ENCODE measurements around the gene IDH3G.

Gene IDH3G

DNA sequence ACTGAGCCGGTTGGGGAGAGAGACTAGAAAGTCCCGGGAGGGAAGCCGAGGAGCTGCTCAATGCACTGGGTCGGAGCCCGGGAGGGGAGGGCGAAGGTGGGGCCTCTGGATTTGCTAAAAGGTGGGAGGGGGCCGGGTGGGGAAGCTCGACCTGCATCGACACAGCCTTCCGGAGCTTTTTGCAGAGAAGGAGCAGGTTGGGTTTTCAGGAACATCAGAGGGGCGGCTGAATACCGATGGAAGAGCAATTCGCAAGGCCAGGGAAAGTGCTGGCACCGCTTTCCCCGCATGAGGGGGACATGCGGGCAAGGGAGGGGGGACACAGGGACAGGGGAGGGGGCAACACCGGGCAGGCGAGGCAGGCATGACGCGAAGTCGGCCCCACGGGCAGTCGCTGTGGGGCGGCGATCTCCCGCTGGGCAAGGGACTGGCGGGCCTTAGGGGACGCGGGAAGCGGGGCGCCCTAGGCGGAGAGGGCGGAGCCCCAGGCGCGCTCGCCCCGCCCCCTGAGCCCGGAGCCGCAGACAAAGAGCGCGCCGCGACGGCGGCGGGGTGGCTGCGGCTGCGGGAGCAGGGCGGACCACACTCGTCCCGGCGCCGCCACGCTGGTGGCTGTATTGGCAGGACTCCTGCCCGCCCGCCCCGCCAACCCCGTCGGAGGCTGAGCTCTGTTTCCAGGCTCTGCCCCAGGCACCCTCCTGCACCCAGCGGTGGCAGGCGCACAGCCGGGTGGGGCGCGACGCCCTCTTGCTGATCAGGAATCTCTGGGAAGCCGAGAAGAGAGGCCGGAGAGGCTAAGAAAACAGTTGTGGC lies 24.6 kb upstream of the IDH3G start (continued):
- TF ChIP-seq MEIS1 (CRISPR knock-in tag; IDR thresholded peaks at IDR 0.05; ENCODE audit: borderline replicate concordance) (no peak), ZNF768 (tag by site-specific recombination; IDR thresholded peaks at IDR 0.05) (no peak), ZNF423 (tag by site-specific recombination; IDR thresholded peaks at IDR 0.05) (peak; percentile 73; the same call in 1 of the 2 replicates), ZNF707 (tag by site-specific recombination; IDR thresholded peaks at IDR 0.05) (no peak), ZNF157 (tag by site-specific recombination; IDR thresholded peaks at IDR 0.05) (no peak), ZNF530 (tag by site-specific recombination; IDR thresholded peaks at IDR 0.05; ENCODE audit: low read depth) (no peak), ZNF747 (tag by site-specific recombination; IDR thresholded peaks at IDR 0.05) (no peak), ZNF791 (tag by site-specific recombination; IDR thresholded peaks at IDR 0.05) (no peak), ZNF843 (tag by site-specific recombination; IDR thresholded peaks at IDR 0.05) (no peak), ZNF600 (tag by site-specific recombination; IDR thresholded peaks at IDR 0.05) (peak; percentile 50; the same call in 1 of the 2 replicates), FEZF1 (tag by site-specific recombination; IDR thresholded peaks at IDR 0.05) (no peak), GLI4 (tag by site-specific recombination; IDR thresholded peaks at IDR 0.05) (no peak), ZNF341 (tag by site-specific recombination; IDR thresholded peaks at IDR 0.05; ENCODE audit: low read depth) (peak; percentile 96), ZNF404 (tag by site-specific recombination; IDR thresholded peaks at IDR 0.05) (no peak), ZNF2 (tag by site-specific recombination; IDR thresholded peaks at IDR 0.05) (no peak), ZBTB20 (tag by site-specific recombination; IDR thresholded peaks at IDR 0.05) (peak; percentile 46), GLIS2 (tag by site-specific recombination; IDR thresholded peaks at IDR 0.05) (peak; percentile 79; the same call in 1 of the 2 replicates), ZNF501 (tag by site-specific recombination; IDR thresholded peaks at IDR 0.05) (no peak), SP2 (tag by site-specific recombination; IDR thresholded peaks at IDR 0.05) (peak; percentile 32; the same call in 1 of the 2 replicates), ZBTB48 (tag by site-specific recombination; IDR thresholded peaks at IDR 0.05) (peak; percentile 96), ZNF664 (tag by site-specific recombination; IDR thresholded peaks at IDR 0.05) (no peak), ZIC2 (tag by site-specific recombination; IDR thresholded peaks at IDR 0.05) (peak; percentile 87)
- TF ChIP-seq, protein P1, sequence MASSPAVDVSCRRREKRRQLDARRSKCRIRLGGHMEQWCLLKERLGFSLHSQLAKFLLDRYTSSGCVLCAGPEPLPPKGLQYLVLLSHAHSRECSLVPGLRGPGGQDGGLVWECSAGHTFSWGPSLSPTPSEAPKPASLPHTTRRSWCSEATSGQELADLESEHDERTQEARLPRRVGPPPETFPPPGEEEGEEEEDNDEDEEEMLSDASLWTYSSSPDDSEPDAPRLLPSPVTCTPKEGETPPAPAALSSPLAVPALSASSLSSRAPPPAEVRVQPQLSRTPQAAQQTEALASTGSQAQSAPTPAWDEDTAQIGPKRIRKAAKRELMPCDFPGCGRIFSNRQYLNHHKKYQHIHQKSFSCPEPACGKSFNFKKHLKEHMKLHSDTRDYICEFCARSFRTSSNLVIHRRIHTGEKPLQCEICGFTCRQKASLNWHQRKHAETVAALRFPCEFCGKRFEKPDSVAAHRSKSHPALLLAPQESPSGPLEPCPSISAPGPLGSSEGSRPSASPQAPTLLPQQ (tag by site-specific recombination; IDR thresholded peaks at IDR 0.05) = 0 out of 2 replicates have a peak, but pooled peaks have one; percentile 62
- TF ChIP-seq, protein P2, sequence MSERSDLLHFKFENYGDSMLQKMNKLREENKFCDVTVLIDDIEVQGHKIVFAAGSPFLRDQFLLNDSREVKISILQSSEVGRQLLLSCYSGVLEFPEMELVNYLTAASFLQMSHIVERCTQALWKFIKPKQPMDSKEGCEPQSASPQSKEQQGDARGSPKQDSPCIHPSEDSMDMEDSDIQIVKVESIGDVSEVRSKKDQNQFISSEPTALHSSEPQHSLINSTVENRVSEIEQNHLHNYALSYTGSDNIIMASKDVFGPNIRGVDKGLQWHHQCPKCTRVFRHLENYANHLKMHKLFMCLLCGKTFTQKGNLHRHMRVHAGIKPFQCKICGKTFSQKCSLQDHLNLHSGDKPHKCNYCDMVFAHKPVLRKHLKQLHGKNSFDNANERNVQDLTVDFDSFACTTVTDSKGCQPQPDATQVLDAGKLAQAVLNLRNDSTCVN (tag by site-specific recombination; optimal IDR thresholded peaks at IDR 0.05) = peak; percentile 60
- TF ChIP-seq, protein P3, sequence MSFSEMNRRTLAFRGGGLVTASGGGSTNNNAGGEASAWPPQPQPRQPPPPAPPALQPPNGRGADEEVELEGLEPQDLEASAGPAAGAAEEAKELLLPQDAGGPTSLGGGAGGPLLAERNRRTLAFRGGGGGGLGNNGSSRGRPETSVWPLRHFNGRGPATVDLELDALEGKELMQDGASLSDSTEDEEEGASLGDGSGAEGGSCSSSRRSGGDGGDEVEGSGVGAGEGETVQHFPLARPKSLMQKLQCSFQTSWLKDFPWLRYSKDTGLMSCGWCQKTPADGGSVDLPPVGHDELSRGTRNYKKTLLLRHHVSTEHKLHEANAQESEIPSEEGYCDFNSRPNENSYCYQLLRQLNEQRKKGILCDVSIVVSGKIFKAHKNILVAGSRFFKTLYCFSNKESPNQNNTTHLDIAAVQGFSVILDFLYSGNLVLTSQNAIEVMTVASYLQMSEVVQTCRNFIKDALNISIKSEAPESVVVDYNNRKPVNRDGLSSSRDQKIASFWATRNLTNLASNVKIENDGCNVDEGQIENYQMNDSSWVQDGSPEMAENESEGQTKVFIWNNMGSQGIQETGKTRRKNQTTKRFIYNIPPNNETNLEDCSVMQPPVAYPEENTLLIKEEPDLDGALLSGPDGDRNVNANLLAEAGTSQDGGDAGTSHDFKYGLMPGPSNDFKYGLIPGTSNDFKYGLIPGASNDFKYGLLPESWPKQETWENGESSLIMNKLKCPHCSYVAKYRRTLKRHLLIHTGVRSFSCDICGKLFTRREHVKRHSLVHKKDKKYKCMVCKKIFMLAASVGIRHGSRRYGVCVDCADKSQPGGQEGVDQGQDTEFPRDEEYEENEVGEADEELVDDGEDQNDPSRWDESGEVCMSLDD (tag by site-specific recombination; IDR thresholded peaks at IDR 0.05) = peak; percentile 72; the same call in 1 of the 2 replicates
- TF ChIP-seq, protein P4, sequence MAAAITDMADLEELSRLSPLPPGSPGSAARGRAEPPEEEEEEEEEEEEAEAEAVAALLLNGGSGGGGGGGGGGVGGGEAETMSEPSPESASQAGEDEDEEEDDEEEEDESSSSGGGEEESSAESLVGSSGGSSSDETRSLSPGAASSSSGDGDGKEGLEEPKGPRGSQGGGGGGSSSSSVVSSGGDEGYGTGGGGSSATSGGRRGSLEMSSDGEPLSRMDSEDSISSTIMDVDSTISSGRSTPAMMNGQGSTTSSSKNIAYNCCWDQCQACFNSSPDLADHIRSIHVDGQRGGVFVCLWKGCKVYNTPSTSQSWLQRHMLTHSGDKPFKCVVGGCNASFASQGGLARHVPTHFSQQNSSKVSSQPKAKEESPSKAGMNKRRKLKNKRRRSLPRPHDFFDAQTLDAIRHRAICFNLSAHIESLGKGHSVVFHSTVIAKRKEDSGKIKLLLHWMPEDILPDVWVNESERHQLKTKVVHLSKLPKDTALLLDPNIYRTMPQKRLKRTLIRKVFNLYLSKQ (tag by site-specific recombination; IDR thresholded peaks at IDR 0.05; ENCODE audit: borderline replicate concordance) = no peak
- TF ChIP-seq, protein P5, sequence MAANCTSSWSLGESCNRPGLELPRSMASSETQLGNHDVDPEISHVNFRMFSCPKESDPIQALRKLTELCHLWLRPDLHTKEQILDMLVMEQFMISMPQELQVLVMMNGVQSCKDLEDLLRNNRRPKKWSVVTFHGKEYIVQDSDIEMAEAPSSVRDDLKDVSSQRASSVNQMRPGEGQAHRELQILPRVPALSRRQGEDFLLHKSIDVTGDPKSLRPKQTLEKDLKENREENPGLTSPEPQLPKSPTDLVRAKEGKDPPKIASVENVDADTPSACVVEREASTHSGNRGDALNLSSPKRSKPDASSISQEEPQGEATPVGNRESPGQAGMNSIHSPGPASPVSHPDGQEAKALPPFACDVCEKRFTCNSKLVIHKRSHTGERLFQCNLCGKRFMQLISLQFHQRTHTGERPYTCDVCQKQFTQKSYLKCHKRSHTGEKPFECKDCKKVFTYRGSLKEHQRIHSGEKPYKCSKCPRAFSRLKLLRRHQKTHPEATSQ (tag by site-specific recombination; IDR thresholded peaks at IDR 0.05) = 0 out of 2 replicates have a peak, but pooled peaks have one; percentile 10
- TF ChIP-seq, protein P6, sequence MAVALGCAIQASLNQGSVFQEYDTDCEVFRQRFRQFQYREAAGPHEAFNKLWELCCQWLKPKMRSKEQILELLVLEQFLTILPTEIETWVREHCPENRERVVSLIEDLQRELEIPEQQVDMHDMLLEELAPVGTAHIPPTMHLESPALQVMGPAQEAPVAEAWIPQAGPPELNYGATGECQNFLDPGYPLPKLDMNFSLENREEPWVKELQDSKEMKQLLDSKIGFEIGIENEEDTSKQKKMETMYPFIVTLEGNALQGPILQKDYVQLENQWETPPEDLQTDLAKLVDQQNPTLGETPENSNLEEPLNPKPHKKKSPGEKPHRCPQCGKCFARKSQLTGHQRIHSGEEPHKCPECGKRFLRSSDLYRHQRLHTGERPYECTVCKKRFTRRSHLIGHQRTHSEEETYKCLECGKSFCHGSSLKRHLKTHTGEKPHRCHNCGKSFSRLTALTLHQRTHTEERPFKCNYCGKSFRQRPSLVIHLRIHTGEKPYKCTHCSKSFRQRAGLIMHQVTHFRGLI (tag by site-specific recombination; IDR thresholded peaks at IDR 0.05) = peak; percentile 39; the same call in 1 of the 2 replicates
- TF ChIP-seq, protein P7, sequence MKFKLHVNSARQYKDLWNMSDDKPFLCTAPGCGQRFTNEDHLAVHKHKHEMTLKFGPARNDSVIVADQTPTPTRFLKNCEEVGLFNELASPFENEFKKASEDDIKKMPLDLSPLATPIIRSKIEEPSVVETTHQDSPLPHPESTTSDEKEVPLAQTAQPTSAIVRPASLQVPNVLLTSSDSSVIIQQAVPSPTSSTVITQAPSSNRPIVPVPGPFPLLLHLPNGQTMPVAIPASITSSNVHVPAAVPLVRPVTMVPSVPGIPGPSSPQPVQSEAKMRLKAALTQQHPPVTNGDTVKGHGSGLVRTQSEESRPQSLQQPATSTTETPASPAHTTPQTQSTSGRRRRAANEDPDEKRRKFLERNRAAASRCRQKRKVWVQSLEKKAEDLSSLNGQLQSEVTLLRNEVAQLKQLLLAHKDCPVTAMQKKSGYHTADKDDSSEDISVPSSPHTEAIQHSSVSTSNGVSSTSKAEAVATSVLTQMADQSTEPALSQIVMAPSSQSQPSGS (tag by site-specific recombination; IDR thresholded peaks at IDR 0.05; ENCODE audit: low read depth) = no peak

Measured in HEK293 (cell line).